ENCODE measurements around the gene ZNF112. TPM values are rescaled to one million over a fixed set of nuclear protein-coding genes. Genes with fewer than 3 reads are reported as not detected.

ZNF112 gene
- total RNA-seq, 1 experiment from 2014 or later = 3.3 TPM

DNA sequence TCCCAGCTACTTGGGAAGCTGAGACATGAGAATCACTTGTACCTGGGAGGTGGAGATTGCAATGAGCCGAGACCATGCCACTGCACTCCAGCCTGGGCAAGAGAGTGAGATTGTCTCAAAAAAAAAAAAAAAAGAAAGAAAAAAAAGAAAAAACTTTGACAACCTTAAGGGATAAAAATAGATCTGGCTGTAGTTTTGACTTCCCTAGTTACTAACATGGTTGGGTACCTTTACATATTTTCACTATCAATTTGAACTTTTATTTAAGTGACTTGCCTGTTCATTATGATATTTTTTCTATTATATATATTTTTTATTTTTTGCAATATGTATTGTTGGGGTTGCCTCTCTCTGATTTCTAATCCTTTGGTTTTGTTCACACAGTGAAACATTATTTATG lies 43.2 kb downstream of the ZNF112 start:
- Mint-ChIP-seq H3K4me1 (no peaks in the 10 kb centered on the region), H3K4me3 (no peak overlapping the region), H3K27me3 (ENCODE audit: low read depth) (peaks cover 1% of the 10 kb centered on the region; the same call in 1 of the 2 replicates), H3K9me3 (peaks cover 66 to 74% of the 10 kb centered on the region in 2 experiments), H3K36me3 (ENCODE audit: insufficient read depth in 1 of 3, low read depth in 3 of 3) (peaks cover 6 to 9% (median 7%) of the 10 kb centered on the region in 3 experiments; a peak in 5 of 7 replicates), H3K27ac (no peak overlapping the region)
- Histone ChIP-seq H3K9ac (ENCODE audit: extremely low read depth, insufficient read length, low read length) (no peak overlapping the region), H4K91ac (ENCODE audit: insufficient read length, low read depth, low read length) (no peak overlapping the region), H2BK20ac (ENCODE audit: low read depth, low read length, poor library complexity, severe bottlenecking) (no peak overlapping the region), H2BK120ac (ENCODE audit: low read depth, low read length, poor library complexity, severe bottlenecking) (no peak overlapping the region), H4K8ac (replicated peaks; ENCODE audit: insufficient read length, low read depth, low read length) (no peak overlapping the region), H3K23me2 (ENCODE audit: insufficient read length, low read depth, low read length, poor library complexity, severe bottlenecking) (no peaks in the 10 kb centered on the region), H3T11ph (ENCODE audit: low read length) (no peak overlapping the region), H2BK12ac (ENCODE audit: insufficient read length, low read depth, low read length) (no peak overlapping the region), H4K5ac (ENCODE audit: insufficient read length, low read depth, low read length) (no peak overlapping the region), H3K79me2 (ENCODE audit: insufficient read depth, low read length) (no peaks in the 10 kb centered on the region), H3K56ac (ENCODE audit: insufficient read length, low read depth, low read length) (no peak overlapping the region), H3K4ac (ENCODE audit: low read depth, low read length) (no peak overlapping the region), H3K23ac (ENCODE audit: insufficient read length, low read depth, low read length) (no peak overlapping the region), H3K18ac (ENCODE audit: insufficient read length, low read depth, low read length) (no peak overlapping the region), H3K79me1 (ENCODE audit: insufficient read depth, low read depth, low read length, poor library complexity, severe bottlenecking) (no peaks in the 10 kb centered on the region), H3K27ac (ENCODE audit: insufficient read length, low read depth, low read length) (no peak overlapping the region), H2BK15ac (ENCODE audit: low read depth, low read length) (no peak overlapping the region), H3K4me2 (ENCODE audit: insufficient read depth, insufficient read length, low read length) (no peak overlapping the region), H3K14ac (ENCODE audit: insufficient read depth, low read length) (no peak overlapping the region), H3K27me3 (ENCODE audit: insufficient read depth, low read length) (no peaks in the 10 kb centered on the region), H2AFZ (ENCODE audit: low read length) (no peak overlapping the region), H2AK5ac (ENCODE audit: insufficient read length, low read length) (no peak overlapping the region), H3K4me1 (ENCODE audit: insufficient read depth, low read length) (no peaks in the 10 kb centered on the region), H4K20me1 (ENCODE audit: control insufficient read depth, insufficient read depth, insufficient read length) (no peaks in the 10 kb centered on the region), H3K9me3 (ENCODE audit: control insufficient read depth, low read depth, low read length) (no peaks in the 10 kb centered on the region), H2BK5ac (ENCODE audit: insufficient read length, low read length) (no peak overlapping the region)
- no CpG with 5 or more reads among the region's 1 CpG for WGBS (ENCODE audit: extremely low coverage, insufficient read length, low lambda C conversion rate)
- no peak for DNase-seq
- TF ChIP-seq, protein P1, sequence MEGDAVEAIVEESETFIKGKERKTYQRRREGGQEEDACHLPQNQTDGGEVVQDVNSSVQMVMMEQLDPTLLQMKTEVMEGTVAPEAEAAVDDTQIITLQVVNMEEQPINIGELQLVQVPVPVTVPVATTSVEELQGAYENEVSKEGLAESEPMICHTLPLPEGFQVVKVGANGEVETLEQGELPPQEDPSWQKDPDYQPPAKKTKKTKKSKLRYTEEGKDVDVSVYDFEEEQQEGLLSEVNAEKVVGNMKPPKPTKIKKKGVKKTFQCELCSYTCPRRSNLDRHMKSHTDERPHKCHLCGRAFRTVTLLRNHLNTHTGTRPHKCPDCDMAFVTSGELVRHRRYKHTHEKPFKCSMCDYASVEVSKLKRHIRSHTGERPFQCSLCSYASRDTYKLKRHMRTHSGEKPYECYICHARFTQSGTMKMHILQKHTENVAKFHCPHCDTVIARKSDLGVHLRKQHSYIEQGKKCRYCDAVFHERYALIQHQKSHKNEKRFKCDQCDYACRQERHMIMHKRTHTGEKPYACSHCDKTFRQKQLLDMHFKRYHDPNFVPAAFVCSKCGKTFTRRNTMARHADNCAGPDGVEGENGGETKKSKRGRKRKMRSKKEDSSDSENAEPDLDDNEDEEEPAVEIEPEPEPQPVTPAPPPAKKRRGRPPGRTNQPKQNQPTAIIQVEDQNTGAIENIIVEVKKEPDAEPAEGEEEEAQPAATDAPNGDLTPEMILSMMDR (conservative IDR thresholded peaks at IDR 0.05) = no peak
